Right lobe of liver (tissue), 6 donors: ENCODE data around the gene TPGS1. TPM values are rescaled to one million over a fixed set of nuclear protein-coding genes. Genes with fewer than 3 reads are reported as not detected.
A peak's percentile ranks its signal among the peaks of the same experiment; 100 is the strongest.

Experiments
- ATAC-seq, 4 donors: fragments of 200-7000 bp; cut with Tn5 transposase; one replicate each; pipeline ENCODE4 v1.9.1; 2020; ENCODE audit warnings: mild to moderate bottlenecking in 4 of 4, moderate library complexity in 4 of 4
- DNase-seq, 3 donors: peaks; one replicate each; pipeline ENCODE4 v3.0.0-alpha.2; 2020
- H3K27ac ChIP-seq, 3 donors: fragments of 200-600 bp; one replicate each; pipeline ENCODE4 v1.8.0; 2022
- H3K27me3 ChIP-seq, 2 donors: fragments of 200-600 bp; one replicate each; pipeline ENCODE4 v1.8.0; 2022
- H3K36me3 ChIP-seq, 4 donors: fragments of 200-600 bp; sonication (generic) in 1 of 4; one replicate each; pipeline versions ENCODE4 v1.5.1 to v1.8.0; 2017 to 2022; ENCODE audit warnings: control low read depth in 1 of 4
- H3K4me1 ChIP-seq, 4 donors: fragments of 200-600 bp; sonication (generic) in 1 of 4; one replicate each; pipeline versions ENCODE4 v1.5.1 to v1.8.0; 2017 to 2022; ENCODE audit warnings: control low read depth in 1 of 4
- H3K4me3 ChIP-seq, 3 donors: fragments of 200-600 bp; one replicate each; pipeline ENCODE4 v1.8.0; 2022
- H3K9me3 ChIP-seq, 4 donors: fragments of 200-600 bp; sonication (generic) in 1 of 4; one replicate each; pipeline versions ENCODE4 v1.5.1 to v1.8.0; 2017 to 2022; ENCODE audit warnings: control low read depth in 1 of 4
- POLR2A ChIP-seq: fragments of 450-650 bp; IDR thresholded peaks from one replicate; pipeline ENCODE4 v1.6.1; 2017; ENCODE audit warnings: antibody characterized with exemption, mild to moderate bottlenecking
- WGBS: methylation state at CpG from one replicate; pipeline ENCODE4 v1.1.6; 2018; ENCODE audit warnings: low coverage, low lambda C conversion rate; ENCODE audit not compliant: insufficient coverage; ENCODE audit errors: missing lambda C conversion rate; 5-methylcytosine and 5-hydroxymethylcytosine counted together
- intact Hi-C, 2 donors: fragments of 100-400 bp; cut with DNase I; formaldehyde crosslinking; loops; one replicate each; pipeline versions ENCODE4 v1.11.2 to v1.14.1; 2022
- total RNA-seq, 6 experiments: library from RNA; depleted of rRNA in 2 of 6; stranded (reverse); fragments of >200 nt in 2 of 6; fragmentation: NEBNext Ultra II Directional in 3 of 6; extraction: Animal tissue kit (Norgen Biotek cat#: 25700) in 3 of 6; gene quantifications; one replicate each; pipeline versions ENCODE4 v1.1.0 to v1.2.4, GENCODE V29; 2016 to 2023
- TF ChIP-seq, protein P1 (sequence below), 4 donors: fragments of 200-600 bp in 3 of 4; fragments of 450-650 bp in 1 of 4; IDR thresholded peaks; one replicate each; pipeline versions ENCODE4 v1.5.1 to v1.8.0; 2016 to 2022; ENCODE audit warnings: antibody characterized with exemption in 4 of 4, mild to moderate bottlenecking in 2 of 4
- donor health status: DM: no; HTN: yes; CAD: no.
- donor health status: DM: no; HTN: no; CAD: no.
- donor health status: DM: no; HTN: no; CAD: no.
- donor health status: DM: no; HTN: yes; CAD: no.
- donor health status: DM: no; HTN: yes; CAD: no.

The TPGS1 gene
- total RNA-seq, 6 experiments from 2014 or later: 8.2 to 42.2 (median 10.3) TPM

DNA sequence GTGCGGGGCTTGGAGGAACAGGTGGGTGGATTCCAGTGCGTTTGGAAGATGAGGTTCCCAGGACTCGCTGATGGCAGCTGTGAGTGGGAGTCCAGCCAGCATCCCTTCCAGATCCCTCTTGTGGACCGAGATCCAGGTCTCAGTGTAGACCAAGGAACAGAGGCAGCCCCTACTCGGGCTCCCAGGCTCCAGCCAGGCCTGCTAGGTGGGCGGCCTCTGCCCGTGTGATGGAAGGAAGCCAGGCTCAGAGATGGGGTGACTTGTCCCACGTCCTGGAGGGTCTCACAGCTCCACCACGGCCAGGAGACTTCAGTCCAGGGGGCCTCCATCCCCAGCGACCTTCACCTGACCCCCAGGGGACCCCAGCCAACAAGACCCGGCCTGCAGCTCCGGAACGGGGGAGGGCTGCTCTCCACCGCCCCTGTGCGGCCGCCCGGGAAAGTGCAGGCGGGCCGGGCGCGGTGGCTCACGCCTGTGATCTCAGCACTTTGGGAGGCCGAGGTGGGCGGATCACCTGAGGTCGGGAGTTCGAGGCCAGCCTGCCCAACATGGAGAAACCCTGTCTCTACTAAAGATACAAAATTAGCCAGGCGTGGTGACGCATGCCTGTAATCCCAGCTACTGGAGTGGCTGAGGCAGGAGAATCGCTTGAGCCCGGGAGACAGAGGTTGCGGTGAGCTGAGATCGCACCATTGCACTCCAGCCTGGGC is 11.7 kb upstream of the TPGS1 start:
- TF ChIP-seq, protein P1, sequence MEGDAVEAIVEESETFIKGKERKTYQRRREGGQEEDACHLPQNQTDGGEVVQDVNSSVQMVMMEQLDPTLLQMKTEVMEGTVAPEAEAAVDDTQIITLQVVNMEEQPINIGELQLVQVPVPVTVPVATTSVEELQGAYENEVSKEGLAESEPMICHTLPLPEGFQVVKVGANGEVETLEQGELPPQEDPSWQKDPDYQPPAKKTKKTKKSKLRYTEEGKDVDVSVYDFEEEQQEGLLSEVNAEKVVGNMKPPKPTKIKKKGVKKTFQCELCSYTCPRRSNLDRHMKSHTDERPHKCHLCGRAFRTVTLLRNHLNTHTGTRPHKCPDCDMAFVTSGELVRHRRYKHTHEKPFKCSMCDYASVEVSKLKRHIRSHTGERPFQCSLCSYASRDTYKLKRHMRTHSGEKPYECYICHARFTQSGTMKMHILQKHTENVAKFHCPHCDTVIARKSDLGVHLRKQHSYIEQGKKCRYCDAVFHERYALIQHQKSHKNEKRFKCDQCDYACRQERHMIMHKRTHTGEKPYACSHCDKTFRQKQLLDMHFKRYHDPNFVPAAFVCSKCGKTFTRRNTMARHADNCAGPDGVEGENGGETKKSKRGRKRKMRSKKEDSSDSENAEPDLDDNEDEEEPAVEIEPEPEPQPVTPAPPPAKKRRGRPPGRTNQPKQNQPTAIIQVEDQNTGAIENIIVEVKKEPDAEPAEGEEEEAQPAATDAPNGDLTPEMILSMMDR (IDR thresholded peaks at IDR 0.05): peak; percentile 53 to 67 (median 64)
- no peak for TF ChIP-seq POLR2A
- Histone ChIP-seq H3K27me3 (no peaks in the 10 kb centered on the region), H3K4me3 (no peak overlapping the region), H3K36me3 (no peaks in the 10 kb centered on the region), H3K27ac (no peak overlapping the region), H3K4me1 (no peaks in the 10 kb centered on the region), H3K9me3 (no peaks in the 10 kb centered on the region)
- ATAC-seq (peak; percentile 37 to 59 (median 54)), DNase-seq (no peak)
- WGBS: 40% methylated on average over 2 of the region's 32 CpGs
- intact Hi-C loops: no loop called here

DNA sequence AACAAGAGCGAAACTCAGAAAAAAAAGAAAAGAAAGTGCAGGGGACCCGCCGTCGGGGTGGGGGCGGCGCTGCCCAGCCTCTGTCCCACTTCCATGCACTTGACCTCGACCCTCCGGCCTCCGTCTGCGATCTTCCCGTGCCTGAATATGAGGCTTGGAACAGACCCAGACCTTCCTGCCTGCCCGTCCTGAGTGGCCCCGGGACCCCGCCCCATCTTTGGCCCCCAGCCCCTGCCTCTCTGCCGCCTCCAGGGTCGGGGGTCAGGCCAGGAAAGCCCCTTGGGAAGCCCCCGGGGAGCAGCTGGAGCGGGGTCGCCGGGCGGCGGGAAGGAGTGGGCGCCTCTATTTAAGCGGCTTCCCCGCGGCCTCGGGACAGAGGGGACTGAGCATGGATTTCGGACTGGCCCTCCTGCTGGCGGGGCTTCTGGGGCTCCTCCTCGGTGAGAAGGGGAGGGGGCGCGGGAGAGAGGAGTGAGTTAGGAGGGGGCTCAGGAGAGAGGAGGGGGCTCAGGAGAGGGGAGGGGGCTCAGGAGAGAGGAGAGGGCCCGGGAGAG is 11.1 kb upstream of the TPGS1 start, which contains the start of gene MADCAM1:
Gene MADCAM1, plus strand, starts transcription at position 375 of the 554 bp plus-strand sequence. Its CDS starts 14 bp downstream, at position 389.
- no peaks in the 10 kb centered on the region for H3K4me1 ChIP-seq
- DNase-seq (no peak), ATAC-seq (no peak)
- no peaks in the 10 kb centered on the region for H3K9me3 ChIP-seq
- H3K36me3 ChIP-seq: no peaks in the 10 kb centered on the region
- WGBS: 7% methylated on average over 23 of the region's 33 CpGs
- H3K27me3 ChIP-seq: no peaks in the 10 kb centered on the region
- no peak within 1 kb of the TSS for H3K4me3 ChIP-seq
- no peak within 1 kb of the TSS for H3K27ac ChIP-seq
- intact Hi-C loops: no loop called here
- TF ChIP-seq, protein P1 (IDR thresholded peaks at IDR 0.05): no peak
- TF ChIP-seq POLR2A: no peak

DNA sequence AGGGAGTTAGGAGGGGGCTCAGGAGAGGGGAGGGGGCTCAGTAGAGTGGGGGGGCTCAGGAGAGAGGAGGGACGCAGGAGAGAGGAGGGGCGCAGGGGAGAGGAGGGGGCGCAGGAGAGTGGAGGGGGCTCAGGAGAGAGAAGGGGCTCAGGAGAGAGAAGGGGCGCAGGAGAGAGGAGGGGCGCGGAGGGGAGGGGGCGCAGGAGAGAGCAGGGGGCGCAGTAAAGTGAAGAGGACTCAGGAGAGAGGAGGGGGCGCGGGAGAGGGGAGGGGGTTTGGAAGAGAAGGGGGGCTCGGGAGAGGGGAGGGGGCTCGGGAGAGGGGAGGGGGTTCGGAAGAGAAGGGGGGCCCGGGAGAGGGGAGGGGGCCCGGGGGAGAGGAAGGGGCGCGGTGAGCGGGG is 10.3 kb upstream of the TPGS1 start:
- no peak for TF ChIP-seq POLR2A
- TF ChIP-seq, protein P1 (IDR thresholded peaks at IDR 0.05): no peak
- no peak for ATAC-seq
- no peak overlapping the region for H3K27ac ChIP-seq
- H3K4me3 ChIP-seq: no peak overlapping the region
- intact Hi-C loops: no loop called here
- H3K27me3 ChIP-seq: no peaks in the 10 kb centered on the region
- no peaks in the 10 kb centered on the region for H3K36me3 ChIP-seq
- 9% methylated on average over 18 of the region's 18 CpGs for WGBS
- DNase-seq: no peak
- no peaks in the 10 kb centered on the region for H3K9me3 ChIP-seq
- no peaks in the 10 kb centered on the region for H3K4me1 ChIP-seq

DNA sequence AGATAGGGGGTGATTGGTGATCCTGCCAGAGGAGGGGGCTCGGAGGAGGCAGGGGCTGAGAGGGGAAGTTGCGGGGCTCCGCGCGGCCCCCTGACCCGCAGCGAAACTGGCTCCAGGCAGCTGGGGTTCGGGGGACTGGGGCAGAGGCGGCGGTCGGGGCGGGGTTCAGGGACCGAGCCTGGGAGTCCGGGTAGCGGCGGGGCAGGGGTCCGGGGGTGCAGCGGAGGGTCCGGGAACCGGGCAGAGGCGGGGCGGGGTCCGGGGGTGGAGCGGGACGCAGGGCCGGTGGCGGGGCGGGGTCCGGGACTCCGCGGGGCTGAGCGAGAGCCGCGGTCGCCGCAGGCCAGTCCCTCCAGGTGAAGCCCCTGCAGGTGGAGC is 9.8 kb upstream of the TPGS1 start:
- Histone ChIP-seq H3K4me3 (no peak overlapping the region), H3K4me1 (no peaks in the 10 kb centered on the region), H3K27ac (no peak overlapping the region), H3K27me3 (no peaks in the 10 kb centered on the region), H3K36me3 (no peaks in the 10 kb centered on the region), H3K9me3 (no peaks in the 10 kb centered on the region)
- DNase-seq (no peak), ATAC-seq (no peak)
- TF ChIP-seq, protein P1 (IDR thresholded peaks at IDR 0.05): no peak
- no peak for TF ChIP-seq POLR2A
- 4% methylated on average over 4 of the region's 36 CpGs for WGBS
- intact Hi-C loops: no loop called here
